K562 (cell line): ENCODE results near the gene AKAP10. TPM values are rescaled to one million over a fixed set of nuclear protein-coding genes. Genes with fewer than 3 reads are reported as not detected.

Experiments
- ATAC-seq: fragments of 200-7000 bp; cut with Tn5 transposase; 3 replicates; pipeline ENCODE4 v1.9.1; 2020; ENCODE audit warnings: moderate library complexity
- BruUV-seq: library from RNA; stranded (reverse); fragments of 400-500 nt; replicated peaks from 2 replicates; lab custom pipeline; 2021; lab: Mats Ljungman, UMichigan
- CTCF ChIA-PET: fragments of 300-600 bp; formaldehyde crosslinking; extraction: SDS; loops from one replicate; lab custom pipeline; 2021; ENCODE audit warnings: low intra/inter-chr PET ratio; lab: Yijun Ruan, JAX
- POLR2A ChIA-PET: fragments of 300-600, 350-650 bp; sonication (Branson Sonifier 250); formaldehyde crosslinking; extraction: SDS; loops from one replicate; lab custom pipeline; 2021; ENCODE audit warnings: antibody characterized with exemption, inconsistent platforms; lab: Yijun Ruan, JAX
- DNase-seq, 4 experiments: peaks; one replicate each; pipeline versions ENCODE4 v3.0.0 to v3.0.0-alpha.2; 2011 to 2018; ENCODE audit warnings: low spot score in 3 of 4, mixed read lengths in 3 of 4; ENCODE audit errors: extremely low read depth in 1 of 4
- FAIRE-seq: peaks from 2 replicates; lab custom pipeline; 2011; peaks lifted over from hg19 to GRCh38; lab: Jason Lieb, UNC
- H2AFZ ChIP-seq: 2 replicates; pipeline ENCODE4 v1.6.0; 2011; ENCODE audit warnings: low read depth, low read length, control low read depth, inconsistent platforms
- H3K27ac ChIP-seq: fragments of 200-600 bp; 3 replicates; pipeline ENCODE4 v1.8.0; 2011; ENCODE audit warnings: low read depth, mild to moderate bottlenecking, control low read depth, inconsistent platforms, low read length, moderate library complexity, mixed read lengths; ENCODE audit errors: extremely low read depth
- H3K27me3 ChIP-seq, 2 experiments: fragments of 300-600 bp in 1 of 2; 2 replicates in 1 of 2; 3 replicates in 1 of 2; pipeline versions ENCODE4 v1.6.0 to v1.8.0; 2011; ENCODE audit warnings: inconsistent platforms in 2 of 2, low read length in 2 of 2, mild to moderate bottlenecking in 1 of 2, mixed read lengths in 1 of 2, moderate library complexity in 1 of 2; ENCODE audit not compliant: control insufficient read depth in 2 of 2, insufficient read depth in 2 of 2
- H3K36me3 ChIP-seq: fragments of 300-600 bp; 3 replicates; pipeline ENCODE4 v1.8.0; 2011; ENCODE audit warnings: mild to moderate bottlenecking, low read length, inconsistent platforms; ENCODE audit not compliant: control insufficient read depth, insufficient read depth
- H3K4me1 ChIP-seq, 2 experiments: fragments of 200-600 bp in 1 of 2; replicated peaks in 1 of 2; 2 replicates in 1 of 2; 3 replicates in 1 of 2; pipeline versions ENCODE4 v1.5.1 to v1.8.0; 2011; ENCODE audit warnings: inconsistent platforms in 2 of 2, low read length in 2 of 2, mild to moderate bottlenecking in 1 of 2, mixed read lengths in 1 of 2, moderate library complexity in 1 of 2; ENCODE audit not compliant: control insufficient read depth in 2 of 2, insufficient read depth in 2 of 2
- H3K4me2 ChIP-seq: 2 replicates; pipeline ENCODE4 v1.6.1; 2011; ENCODE audit warnings: low read length, control low read depth, inconsistent platforms, mixed read lengths; ENCODE audit not compliant: insufficient read depth
- H3K4me3 ChIP-seq: fragments of 200-600 bp; sonication (generic), shearing (Covaris generic); 2 replicates; pipeline ENCODE4 v1.5.1; 2016; ENCODE audit warnings: control low read depth, inconsistent platforms
- H3K79me2 ChIP-seq: fragments of 200-600 bp; 3 replicates; pipeline ENCODE4 v1.8.0; 2011; ENCODE audit warnings: low read length, inconsistent platforms; ENCODE audit not compliant: control insufficient read depth, insufficient read depth
- H3K9ac ChIP-seq, 2 experiments: 2 replicates each; pipeline versions ENCODE4 v1.6.0 to v1.6.1; 2011; ENCODE audit warnings: low read depth in 2 of 2, low read length in 2 of 2, control low read depth in 1 of 2, inconsistent platforms in 1 of 2, mild to moderate bottlenecking in 1 of 2, mixed read lengths in 1 of 2; ENCODE audit not compliant: insufficient read depth in 1 of 2
- H3K9me1 ChIP-seq: one replicate; pipeline ENCODE4 v1.6.0; 2011; ENCODE audit warnings: inconsistent platforms, mild to moderate bottlenecking, low read length, moderate library complexity; ENCODE audit not compliant: control insufficient read depth, insufficient read depth
- H3K9me3 ChIP-seq: replicated peaks from 2 replicates; pipeline ENCODE4 v1.5.1; 2011; ENCODE audit warnings: low read depth, low read length, inconsistent platforms; ENCODE audit not compliant: control insufficient read depth, insufficient read depth
- H4K20me1 ChIP-seq: replicated peaks from 2 replicates; pipeline ENCODE4 v1.6.1; 2011; ENCODE audit warnings: low read length, inconsistent platforms, mixed read lengths; ENCODE audit not compliant: control insufficient read depth, insufficient read depth
- FOXJ3 ChIP-seq: sonication (generic); formaldehyde crosslinking; IDR thresholded peaks from 2 replicates; pipeline ENCODE4 v1.4.0; 2020; ENCODE audit warnings: mild to moderate bottlenecking, missing genetic modification reagents
- HCFC1 ChIP-seq: IDR thresholded peaks from 2 replicates; pipeline ENCODE4 v1.6.1; 2012; ENCODE audit warnings: low read depth, low read length, improper control_type of control experiment
- HINFP ChIP-seq: fragments of 450-650 bp; conservative IDR thresholded peaks from 2 replicates; pipeline ENCODE4 v1.6.1; 2016; ENCODE audit warnings: missing genetic modification characterization, low read depth, mild to moderate bottlenecking, control low read depth, missing compliant biosample characterization
- RBFOX2 ChIP-seq: fragments of 200-400 bp; formaldehyde crosslinking; IDR thresholded peaks from 2 replicates; pipeline ENCODE4 v1.6.1; 2017; ENCODE audit warnings: low read depth, mild to moderate bottlenecking, low read length, moderate library complexity
- RBM17 ChIP-seq: fragments of 200-400 bp; formaldehyde crosslinking; IDR thresholded peaks from 2 replicates; pipeline ENCODE4 v1.6.1; 2017; ENCODE audit warnings: low read depth, mild to moderate bottlenecking, low read length, borderline replicate concordance
- RNF219 ChIP-seq: fragments of 250-450 bp; sonication (Bioruptor Pico); IDR thresholded peaks from 2 replicates; pipeline ENCODE4 v1.5.0; 2022; ENCODE audit warnings: mild to moderate bottlenecking
- XRCC3 ChIP-seq: fragments of 450-650 bp; IDR thresholded peaks from 2 replicates; pipeline ENCODE4 v1.6.1; 2017; ENCODE audit warnings: mild to moderate bottlenecking, moderate library complexity
- ZBTB8A ChIP-seq: fragments of 450-650 bp; IDR thresholded peaks from 2 replicates; pipeline ENCODE4 v1.6.1; 2018; ENCODE audit warnings: mild to moderate bottlenecking, moderate library complexity; ENCODE audit not compliant: partially characterized antibody
- ZFX ChIP-seq: sonication (generic); formaldehyde crosslinking; IDR thresholded peaks from 2 replicates; pipeline ENCODE4 v1.8.0; 2022; ENCODE audit warnings: mild to moderate bottlenecking, missing genetic modification reagents, moderate library complexity
- ZNF695 ChIP-seq: fragments of 450-650 bp; formaldehyde crosslinking; IDR thresholded peaks from 2 replicates; pipeline ENCODE4 v1.4.0; 2020; ENCODE audit warnings: mild to moderate bottlenecking, moderate library complexity
- WGBS: fragments of 100-300 bp; shearing (Covaris generic); methylation state at CpG from one replicate; pipeline ENCODE4 v1.1.6; 2016; ENCODE audit warnings: low coverage, mixed read lengths; ENCODE audit not compliant: insufficient coverage; ENCODE audit errors: missing lambda C conversion rate; 5-methylcytosine and 5-hydroxymethylcytosine counted together
- in situ Hi-C: fragments of 300-500 bp; cut with MboI; formaldehyde crosslinking; loops from 4 replicates; pipeline ENCODE4 v1.15.0; 2018; ENCODE audit warnings: inconsistent platforms, mixed read lengths
- intact Hi-C: fragments of 100-400 bp; cut with micrococcal nuclease; formaldehyde crosslinking; loops from 2 replicates; pipeline ENCODE4 v1.14.2; 2022
- polyA plus RNA-seq, 8 experiments: library from polyadenylated mRNA; depleted of rRNA in 4 of 8; stranded (reverse) in 5 of 8; unstranded in 3 of 8; fragments of >200 nt; fragmentation: Nextera tagmentation in 2 of 8; fragmentation: Illumina TruSeq in 1 of 8; extraction: Ambion mirVana in 2 of 8; extraction: Trizol in 1 of 8; gene quantifications; 2 replicates each; pipeline versions ENCODE4 v1.2.1 to v1.2.3, GENCODE V29; 2011 to 2014; ENCODE audit warnings: inconsistent platforms in 1 of 8, missing spikeins in 1 of 8
- total RNA-seq, 7 experiments: library from RNA; depleted of rRNA in 6 of 7; stranded (reverse); fragments of >200 nt in 6 of 7; fragmentation: Illumina TruSeq in 2 of 7; extraction: Trizol in 2 of 7; gene quantifications; 2 replicates each; pipeline versions ENCODE4 v1.2.1 to v1.2.3, GENCODE V29; 2011 to 2021; ENCODE audit warnings: low replicate concordance in 1 of 7

AKAP10 gene
- total and polyA plus RNA-seq, 9 of the 15 experiments (the other 6 are each of a cell fraction or from before 2014, with no cell fraction given) = 4.0 to 20.3 (median 8.2) TPM

- Histone ChIP-seq H3K4me2 (no peak overlapping the region), H3K79me2 (peaks cover 28% of the 10 kb centered on the region), H3K4me3 (no peak overlapping the region), H3K27ac (no peak overlapping the region), H3K9me1 (no peaks in the 10 kb centered on the region), H3K36me3 (peaks cover 78% of the 10 kb centered on the region), H4K20me1 (no peaks in the 10 kb centered on the region; the same call in 1 of the 2 replicates), H3K4me1 (peaks cover 0 to 2% of the 10 kb centered on the region in 2 experiments; a peak in 2 of 5 replicates), H3K9ac (no peak overlapping the region), H3K27me3 (no peaks in the 10 kb centered on the region), H3K9me3 (no peaks in the 10 kb centered on the region), H2AFZ (no peak overlapping the region)
- intact Hi-C loops (no loop called here), in situ Hi-C loops (no loop called here)
- ChIA-PET POLR2A (no interaction called here), CTCF (no interaction called here)
- DNase-seq (no peak), FAIRE-seq (no peak), ATAC-seq (no peak)
- no TSS peak for BruUV-seq
- 93% methylated on average over 2 of the region's 2 CpGs for WGBS
- TF ChIP-seq HCFC1 (no peak), ZNF695 (CRISPR knock-in tag) (no peak), HINFP (tag) (no peak), RBM17 (no peak), XRCC3 (no peak), ZBTB8A (no peak), RBFOX2 (no peak), FOXJ3 (CRISPR knock-in tag) (no peak), ZFX (CRISPR knock-in tag) (no peak), RNF219 (CRISPR knock-in tag) (no peak)
Measured at GRCh38 chr17:19939993-19940721, 37.5 kb downstream of the AKAP10 start.
